ENCODE data around the gene TRPM7. TPM values are rescaled to one million over a fixed set of nuclear protein-coding genes. Genes with fewer than 3 reads are reported as not detected.
A peak's percentile ranks its signal among the peaks of the same experiment; 100 is the strongest.

TRPM7 gene
- polyA plus RNA-seq, 2 of the 4 experiments (the other 2 are of a cell fraction), result 25.7 to 47.8 TPM

DNA sequence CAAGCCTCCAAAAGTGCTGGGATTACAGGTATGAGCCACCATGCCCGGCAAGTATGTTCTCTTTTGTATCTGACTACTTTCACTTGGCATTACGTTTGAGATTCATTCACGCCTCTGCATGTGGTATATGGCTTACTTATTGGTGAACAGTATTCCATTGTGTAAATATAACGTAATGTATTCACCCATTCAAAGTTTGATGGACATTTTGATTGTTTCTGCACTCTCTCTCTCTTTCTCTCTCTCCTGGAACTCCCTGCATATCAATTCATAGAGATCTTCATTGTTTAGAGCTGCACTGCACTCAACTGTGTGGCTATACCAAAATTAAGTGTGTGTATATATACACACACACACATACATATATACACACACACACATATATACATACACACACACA, 48.6 kb upstream of the TRPM7 start:
- Histone ChIP-seq H3K4me1 (no peaks in the 10 kb centered on the region), H3K4me2 (no peak overlapping the region), H3K4me3 (no peak overlapping the region), H3K9me3 (no peaks in the 10 kb centered on the region), H3K27ac (no peak overlapping the region)
- TF ChIP-seq ZFP36 (IDR thresholded peaks at IDR 0.05; ENCODE audit: borderline replicate concordance, partially characterized antibody), result no peak
- no peak for TF ChIP-seq POLR2AphosphoS2 (conservative IDR thresholded peaks at IDR 0.05; ENCODE audit: low read length)
- TF ChIP-seq, protein P1, sequence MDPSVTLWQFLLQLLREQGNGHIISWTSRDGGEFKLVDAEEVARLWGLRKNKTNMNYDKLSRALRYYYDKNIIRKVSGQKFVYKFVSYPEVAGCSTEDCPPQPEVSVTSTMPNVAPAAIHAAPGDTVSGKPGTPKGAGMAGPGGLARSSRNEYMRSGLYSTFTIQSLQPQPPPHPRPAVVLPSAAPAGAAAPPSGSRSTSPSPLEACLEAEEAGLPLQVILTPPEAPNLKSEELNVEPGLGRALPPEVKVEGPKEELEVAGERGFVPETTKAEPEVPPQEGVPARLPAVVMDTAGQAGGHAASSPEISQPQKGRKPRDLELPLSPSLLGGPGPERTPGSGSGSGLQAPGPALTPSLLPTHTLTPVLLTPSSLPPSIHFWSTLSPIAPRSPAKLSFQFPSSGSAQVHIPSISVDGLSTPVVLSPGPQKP (IDR thresholded peaks at IDR 0.05; ENCODE audit: low read depth, low read length), result no peak
- TF ChIP-seq RAD21 (conservative IDR thresholded peaks at IDR 0.05 in 1 of 2, IDR thresholded peaks at IDR 0.05 in 1 of 2), result no peak
- no peak for TF ChIP-seq CHD4 (IDR thresholded peaks at IDR 0.05; ENCODE audit: borderline replicate concordance)
- TF ChIP-seq KDM1A (IDR thresholded peaks at IDR 0.05; ENCODE audit: low read depth), result no peak
- TF ChIP-seq, protein P2, sequence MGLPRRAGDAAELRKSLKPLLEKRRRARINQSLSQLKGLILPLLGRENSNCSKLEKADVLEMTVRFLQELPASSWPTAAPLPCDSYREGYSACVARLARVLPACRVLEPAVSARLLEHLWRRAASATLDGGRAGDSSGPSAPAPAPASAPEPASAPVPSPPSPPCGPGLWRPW (IDR thresholded peaks at IDR 0.05), result no peak
- no peak for TF ChIP-seq HOXB13 (CRISPR knock-in tag; IDR thresholded peaks at IDR 0.05; ENCODE audit: low read depth)
- TF ChIP-seq SMC3 (IDR thresholded peaks at IDR 0.05), result no peak
- no peak for TF ChIP-seq SREBF2 (IDR thresholded peaks at IDR 0.05)
- no peak for TF ChIP-seq HEYL (CRISPR knock-in tag; IDR thresholded peaks at IDR 0.05)
- ATAC-seq, result no peak
- no peak for FAIRE-seq
- DNase-seq (ENCODE audit: low read depth in 1 of 2, low spot score in 1 of 2), result no peak
- ChIA-PET CTCF (interaction anchor here (0.5 to 1.0 kb wide), 3 partner anchors 12 to 185 kb away, joined by 3 read pairs; no protein-coding TSS in a partner anchor), POLR2A (no interaction called here)
- WGBS (ENCODE audit: missing lambda C conversion rate), result 75% methylated on average over 4 of the region's 4 CpGs

DNA sequence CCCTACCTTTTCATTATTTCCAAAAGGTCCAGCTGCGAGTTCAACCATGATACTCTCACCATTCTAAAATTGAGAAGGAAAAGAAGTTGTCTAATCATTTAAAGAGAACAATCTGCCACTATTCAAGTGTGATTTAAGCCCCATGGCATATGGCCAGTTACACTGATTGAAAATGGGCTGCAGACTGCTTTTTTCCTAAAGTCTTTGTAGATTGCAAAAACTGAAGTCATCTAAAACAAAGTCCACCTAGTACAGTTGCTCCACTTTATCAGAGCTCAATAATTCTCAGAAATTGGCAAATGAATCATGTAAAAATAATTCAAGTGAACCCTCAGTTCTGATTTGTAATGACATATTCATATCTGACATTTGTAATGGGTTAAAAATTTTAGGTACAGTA, 39.7 kb upstream of the TRPM7 start:
- 83% methylated on average over 1 of the region's 1 CpG for WGBS (ENCODE audit: missing lambda C conversion rate)
- ChIA-PET POLR2A (no interaction called here), CTCF (interaction anchor here (1.0 to 1.5 kb wide), 3 partner anchors 8 to 18 kb away, joined by 3 to 4 read pairs (median 3); no protein-coding TSS in a partner anchor)
- Histone ChIP-seq H3K4me3 (no peak overlapping the region), H3K27ac (no peak overlapping the region), H3K9me3 (no peaks in the 10 kb centered on the region), H3K4me1 (no peaks in the 10 kb centered on the region), H3K4me2 (no peak overlapping the region)
- DNase-seq (ENCODE audit: low read depth in 1 of 2, low spot score in 1 of 2), result no peak
- TF ChIP-seq POLR2AphosphoS2 (conservative IDR thresholded peaks at IDR 0.05; ENCODE audit: low read length) (no peak), ZC3H11A (IDR thresholded peaks at IDR 0.05) (no peak), SREBF2 (IDR thresholded peaks at IDR 0.05) (no peak), RAD21 (conservative IDR thresholded peaks at IDR 0.05 in 1 of 2, IDR thresholded peaks at IDR 0.05 in 1 of 2) (no peak), ESRRA (IDR thresholded peaks at IDR 0.05; ENCODE audit: borderline replicate concordance, low read length) (no peak), RCOR1 (IDR thresholded peaks at IDR 0.05; ENCODE audit: low read depth, low read length) (no peak), HEYL (CRISPR knock-in tag; IDR thresholded peaks at IDR 0.05) (no peak), CBX8 (IDR thresholded peaks at IDR 0.05) (no peak)
- TF ChIP-seq, protein P3, sequence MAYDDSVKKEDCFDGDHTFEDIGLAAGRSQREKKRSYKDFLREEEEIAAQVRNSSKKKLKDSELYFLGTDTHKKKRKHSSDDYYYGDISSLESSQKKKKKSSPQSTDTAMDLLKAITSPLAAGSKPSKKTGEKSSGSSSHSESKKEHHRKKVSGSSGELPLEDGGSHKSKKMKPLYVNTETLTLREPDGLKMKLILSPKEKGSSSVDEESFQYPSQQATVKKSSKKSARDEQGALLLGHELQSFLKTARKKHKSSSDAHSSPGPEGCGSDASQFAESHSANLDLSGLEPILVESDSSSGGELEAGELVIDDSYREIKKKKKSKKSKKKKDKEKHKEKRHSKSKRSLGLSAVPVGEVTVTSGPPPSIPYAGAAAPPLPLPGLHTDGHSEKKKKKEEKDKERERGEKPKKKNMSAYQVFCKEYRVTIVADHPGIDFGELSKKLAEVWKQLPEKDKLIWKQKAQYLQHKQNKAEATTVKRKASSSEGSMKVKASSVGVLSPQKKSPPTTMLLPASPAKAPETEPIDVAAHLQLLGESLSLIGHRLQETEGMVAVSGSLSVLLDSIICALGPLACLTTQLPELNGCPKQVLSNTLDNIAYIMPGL (CRISPR knock-in tag; IDR thresholded peaks at IDR 0.05; ENCODE audit: borderline replicate concordance), result no peak
- TF ChIP-seq, protein P4, sequence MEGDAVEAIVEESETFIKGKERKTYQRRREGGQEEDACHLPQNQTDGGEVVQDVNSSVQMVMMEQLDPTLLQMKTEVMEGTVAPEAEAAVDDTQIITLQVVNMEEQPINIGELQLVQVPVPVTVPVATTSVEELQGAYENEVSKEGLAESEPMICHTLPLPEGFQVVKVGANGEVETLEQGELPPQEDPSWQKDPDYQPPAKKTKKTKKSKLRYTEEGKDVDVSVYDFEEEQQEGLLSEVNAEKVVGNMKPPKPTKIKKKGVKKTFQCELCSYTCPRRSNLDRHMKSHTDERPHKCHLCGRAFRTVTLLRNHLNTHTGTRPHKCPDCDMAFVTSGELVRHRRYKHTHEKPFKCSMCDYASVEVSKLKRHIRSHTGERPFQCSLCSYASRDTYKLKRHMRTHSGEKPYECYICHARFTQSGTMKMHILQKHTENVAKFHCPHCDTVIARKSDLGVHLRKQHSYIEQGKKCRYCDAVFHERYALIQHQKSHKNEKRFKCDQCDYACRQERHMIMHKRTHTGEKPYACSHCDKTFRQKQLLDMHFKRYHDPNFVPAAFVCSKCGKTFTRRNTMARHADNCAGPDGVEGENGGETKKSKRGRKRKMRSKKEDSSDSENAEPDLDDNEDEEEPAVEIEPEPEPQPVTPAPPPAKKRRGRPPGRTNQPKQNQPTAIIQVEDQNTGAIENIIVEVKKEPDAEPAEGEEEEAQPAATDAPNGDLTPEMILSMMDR (IDR thresholded peaks at IDR 0.05), result no peak
- no peak for FAIRE-seq
- no peak for ATAC-seq

DNA sequence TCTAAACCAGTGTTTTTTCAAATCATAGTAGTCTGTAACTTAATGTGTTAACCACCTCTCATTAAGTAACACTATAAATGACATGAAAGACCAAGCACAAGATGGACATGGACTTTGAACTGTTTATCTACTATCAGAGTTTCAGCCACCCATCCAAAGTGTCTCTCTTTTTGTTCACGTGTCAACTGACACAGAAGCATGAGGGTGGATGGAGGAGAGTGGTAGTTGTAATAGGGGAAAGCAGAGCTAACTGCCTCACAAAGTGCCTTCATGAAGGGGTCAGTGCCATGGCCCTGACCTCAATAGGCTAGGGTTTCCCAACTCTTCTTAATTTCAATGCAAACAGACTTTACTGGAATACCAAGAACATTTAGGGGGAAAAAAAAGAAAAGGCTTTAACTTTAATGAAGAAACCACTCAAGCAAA, 32.1 kb upstream of the TRPM7 start:
- no peak for ATAC-seq
- no peak overlapping the region for H3K27ac ChIP-seq
- H3K9me3 ChIP-seq, result no peaks in the 10 kb centered on the region
- H3K4me1 ChIP-seq, result no peaks in the 10 kb centered on the region
- DNase-seq (ENCODE audit: low read depth in 1 of 2, low spot score in 1 of 2), result no peak
- WGBS (ENCODE audit: missing lambda C conversion rate), result 77% methylated on average over 1 of the region's 1 CpG
- POLR2A ChIA-PET, result no interaction called here
- no peak overlapping the region for H3K4me3 ChIP-seq
- CTCF ChIA-PET, result interaction anchor here (1.0 to 1.9 kb wide), 2 partner anchors 8 to 96 kb away, joined by 4 read pairs; no protein-coding TSS in a partner anchor
- H3K4me2 ChIP-seq, result no peak overlapping the region
- FAIRE-seq, result peak; percentile 28
- TF ChIP-seq MAZ (IDR thresholded peaks at IDR 0.05; ENCODE audit: borderline replicate concordance, low read depth, low read length), result no peak
- TF ChIP-seq HOXB5 (CRISPR knock-in tag; IDR thresholded peaks at IDR 0.05), result no peak
- TF ChIP-seq POLR2A (IDR thresholded peaks at IDR 0.05; ENCODE audit: low read length), result no peak
- TF ChIP-seq RAD21 (conservative IDR thresholded peaks at IDR 0.05 in 1 of 2, IDR thresholded peaks at IDR 0.05 in 1 of 2), result no peak
- no peak for TF ChIP-seq CBX2 (IDR thresholded peaks at IDR 0.05; ENCODE audit: borderline replicate concordance, low read depth)
- TF ChIP-seq, protein P5, sequence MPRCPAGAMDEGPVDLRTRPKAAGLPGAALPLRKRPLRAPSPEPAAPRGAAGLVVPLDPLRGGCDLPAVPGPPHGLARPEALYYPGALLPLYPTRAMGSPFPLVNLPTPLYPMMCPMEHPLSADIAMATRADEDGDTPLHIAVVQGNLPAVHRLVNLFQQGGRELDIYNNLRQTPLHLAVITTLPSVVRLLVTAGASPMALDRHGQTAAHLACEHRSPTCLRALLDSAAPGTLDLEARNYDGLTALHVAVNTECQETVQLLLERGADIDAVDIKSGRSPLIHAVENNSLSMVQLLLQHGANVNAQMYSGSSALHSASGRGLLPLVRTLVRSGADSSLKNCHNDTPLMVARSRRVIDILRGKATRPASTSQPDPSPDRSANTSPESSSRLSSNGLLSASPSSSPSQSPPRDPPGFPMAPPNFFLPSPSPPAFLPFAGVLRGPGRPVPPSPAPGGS (IDR thresholded peaks at IDR 0.05), result no peak
- TF ChIP-seq HOXA7 (CRISPR knock-in tag; IDR thresholded peaks at IDR 0.05), result no peak
- no peak for TF ChIP-seq MYC (IDR thresholded peaks at IDR 0.05; ENCODE audit: borderline replicate concordance, low read length)
- no peak for TF ChIP-seq HOXB13 (CRISPR knock-in tag; IDR thresholded peaks at IDR 0.05; ENCODE audit: low read depth)
- TF ChIP-seq RARB (CRISPR knock-in tag; IDR thresholded peaks at IDR 0.05), result no peak
- TF ChIP-seq KDM1A (IDR thresholded peaks at IDR 0.05; ENCODE audit: low read depth), result no peak
- no peak for TF ChIP-seq BHLHE40 (IDR thresholded peaks at IDR 0.05; ENCODE audit: low read depth, low read length)
- TF ChIP-seq, protein P6, sequence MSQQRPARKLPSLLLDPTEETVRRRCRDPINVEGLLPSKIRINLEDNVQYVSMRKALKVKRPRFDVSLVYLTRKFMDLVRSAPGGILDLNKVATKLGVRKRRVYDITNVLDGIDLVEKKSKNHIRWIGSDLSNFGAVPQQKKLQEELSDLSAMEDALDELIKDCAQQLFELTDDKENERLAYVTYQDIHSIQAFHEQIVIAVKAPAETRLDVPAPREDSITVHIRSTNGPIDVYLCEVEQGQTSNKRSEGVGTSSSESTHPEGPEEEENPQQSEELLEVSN (IDR thresholded peaks at IDR 0.05; ENCODE audit: borderline replicate concordance, low read depth), result no peak

All from A549 (cell line).